ENCODE data around the gene OSBPL1A.

Gene OSBPL1A

GRCh38 chr18:24293254-24293653 lies 104.4 kb downstream of the OSBPL1A start:
- Histone ChIP-seq H3K27me3 (ENCODE audit: insufficient read depth, poor library complexity, severe bottlenecking) (no peaks in the 10 kb centered on the region), H3K27ac (replicated peaks) (no peak overlapping the region), H3K4me3 (replicated peaks; ENCODE audit: insufficient read depth, low read length) (no peak overlapping the region)
- no peak for DNase-seq (ENCODE audit: low read depth in 1 of 2, low spot score in 1 of 2)
- TF ChIP-seq POLR2AphosphoS5 (IDR thresholded peaks at IDR 0.05; ENCODE audit: low read depth) (no peak), REST (IDR thresholded peaks at IDR 0.05; ENCODE audit: insufficient replicate concordance, low read depth) (no peak), GABPA (IDR thresholded peaks at IDR 0.05; ENCODE audit: low read depth) (no peak), SPI1 (IDR thresholded peaks at IDR 0.05; ENCODE audit: borderline replicate concordance, low read depth) (no peak), CTCF (IDR thresholded peaks at IDR 0.05; ENCODE audit: insufficient read depth, low read length) (no peak)

GRCh38 chr18:24278591-24278990 lies 119.0 kb downstream of the OSBPL1A start:
- no peaks in the 10 kb centered on the region for H3K27me3 ChIP-seq (ENCODE audit: insufficient read depth, poor library complexity, severe bottlenecking)
- no peak overlapping the region for H3K4me3 ChIP-seq (replicated peaks; ENCODE audit: insufficient read depth, low read length)
- no peak overlapping the region for H3K27ac ChIP-seq (replicated peaks)
- no peak for DNase-seq (ENCODE audit: low read depth in 1 of 2, low spot score in 1 of 2)
- TF ChIP-seq SPI1 (IDR thresholded peaks at IDR 0.05; ENCODE audit: borderline replicate concordance, low read depth) (no peak), GABPA (IDR thresholded peaks at IDR 0.05; ENCODE audit: low read depth) (no peak), POLR2AphosphoS5 (IDR thresholded peaks at IDR 0.05; ENCODE audit: low read depth) (no peak), REST (IDR thresholded peaks at IDR 0.05; ENCODE audit: insufficient replicate concordance, low read depth) (no peak), CTCF (IDR thresholded peaks at IDR 0.05; ENCODE audit: insufficient read depth, low read length) (no peak)

- DNase-seq (ENCODE audit: low read depth in 1 of 2, low spot score in 1 of 2) = no peak
- H3K27ac ChIP-seq (replicated peaks) = no peak overlapping the region
- no peaks in the 10 kb centered on the region for H3K27me3 ChIP-seq (ENCODE audit: insufficient read depth, poor library complexity, severe bottlenecking)
- no peak overlapping the region for H3K4me3 ChIP-seq (replicated peaks; ENCODE audit: insufficient read depth, low read length)
- TF ChIP-seq GABPA (IDR thresholded peaks at IDR 0.05; ENCODE audit: low read depth) (no peak), POLR2AphosphoS5 (IDR thresholded peaks at IDR 0.05; ENCODE audit: low read depth) (no peak), SPI1 (IDR thresholded peaks at IDR 0.05; ENCODE audit: borderline replicate concordance, low read depth) (no peak), CTCF (IDR thresholded peaks at IDR 0.05; ENCODE audit: insufficient read depth, low read length) (no peak), REST (IDR thresholded peaks at IDR 0.05; ENCODE audit: insufficient replicate concordance, low read depth) (no peak)
Measured at GRCh38 chr18:24277516-24278195, 120.0 kb downstream of the OSBPL1A start.

Measured in HL-60 (cell line).